Stimulated activated CD4-positive, alpha-beta T cell treated with anti-CD3 and anti-CD28 coated beads, Interleukin-12 subunit alpha, Interleukin-12 subunit beta, amount 100 ng/mL, for 48 hours (primary cell): ENCODE measurements around the gene CAMTA2.

Experiments
- DNase-seq, 3 donors: peaks; one replicate each; pipeline ENCODE4 v3.0.0-alpha.2; 2020; ENCODE audit warnings: low read depth in 2 of 3, low spot score in 1 of 3

Gene CAMTA2

DNA sequence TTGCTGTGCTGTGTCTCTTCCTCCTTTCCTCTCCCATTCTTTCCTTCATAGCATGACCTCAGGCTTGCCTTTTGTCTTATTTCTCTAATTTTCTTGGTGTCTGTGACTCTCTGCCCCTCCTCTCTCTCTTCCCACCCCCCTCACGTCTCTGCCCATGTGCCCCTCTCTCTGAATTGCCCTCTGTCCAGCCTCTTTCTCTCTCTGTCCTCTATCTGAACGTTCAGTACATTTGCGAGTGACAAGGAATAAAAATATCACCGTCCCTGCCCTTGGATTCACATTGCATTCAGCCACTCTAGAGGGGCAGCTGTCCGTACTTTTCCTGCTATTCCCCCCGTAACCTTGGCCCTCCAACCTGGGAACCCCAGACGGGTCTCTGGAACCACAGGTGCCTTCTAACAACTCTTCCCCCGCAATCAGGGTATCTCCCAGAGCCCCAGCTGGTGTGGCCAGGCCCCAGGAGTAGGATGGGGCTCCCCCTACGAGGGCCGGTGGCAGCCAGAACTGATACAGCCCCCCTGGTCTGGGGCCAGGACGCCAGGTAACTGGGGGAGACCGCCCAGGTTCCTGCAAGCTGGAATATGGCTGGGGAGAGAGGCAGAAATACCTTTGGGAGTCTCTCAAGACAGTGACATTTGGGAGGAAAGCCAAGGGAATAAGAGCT is 12.1 kb upstream of the CAMTA2 start:
- no peak for DNase-seq

DNA sequence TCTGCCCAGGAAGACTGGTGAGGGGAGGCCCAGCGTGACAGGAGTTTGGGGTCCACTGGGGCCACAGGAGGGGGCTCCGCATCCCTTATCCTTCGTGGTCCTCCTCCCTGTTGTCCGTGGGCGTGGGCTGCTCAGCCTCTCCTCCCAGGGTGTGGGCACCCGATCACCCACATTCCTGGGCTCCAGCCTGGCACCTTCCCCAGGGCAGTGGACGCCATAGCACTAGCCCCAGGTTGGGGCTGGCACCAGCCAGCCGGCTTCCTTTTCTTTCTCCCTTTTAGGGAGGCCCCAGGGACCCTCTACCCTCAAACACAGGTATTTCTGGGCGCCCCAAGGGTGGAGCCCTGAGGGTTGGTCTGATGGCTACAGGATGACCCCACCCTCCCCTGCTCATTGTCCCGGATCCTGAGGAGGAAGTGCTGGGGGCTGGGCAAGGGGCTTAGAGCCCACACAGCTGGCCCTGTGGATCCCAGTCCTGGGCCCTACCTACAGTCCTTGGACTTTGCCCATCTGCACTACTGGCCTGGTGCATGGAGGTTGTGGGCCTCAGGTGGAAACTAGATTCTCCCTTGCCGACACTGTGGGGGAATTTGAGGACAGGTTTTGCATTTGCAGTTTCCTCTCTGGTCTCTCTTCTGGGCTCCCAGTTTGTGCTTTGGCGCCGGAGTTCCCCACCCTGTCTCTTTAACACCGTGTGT is 11.4 kb upstream of the CAMTA2 start:
- no peak for DNase-seq

DNA sequence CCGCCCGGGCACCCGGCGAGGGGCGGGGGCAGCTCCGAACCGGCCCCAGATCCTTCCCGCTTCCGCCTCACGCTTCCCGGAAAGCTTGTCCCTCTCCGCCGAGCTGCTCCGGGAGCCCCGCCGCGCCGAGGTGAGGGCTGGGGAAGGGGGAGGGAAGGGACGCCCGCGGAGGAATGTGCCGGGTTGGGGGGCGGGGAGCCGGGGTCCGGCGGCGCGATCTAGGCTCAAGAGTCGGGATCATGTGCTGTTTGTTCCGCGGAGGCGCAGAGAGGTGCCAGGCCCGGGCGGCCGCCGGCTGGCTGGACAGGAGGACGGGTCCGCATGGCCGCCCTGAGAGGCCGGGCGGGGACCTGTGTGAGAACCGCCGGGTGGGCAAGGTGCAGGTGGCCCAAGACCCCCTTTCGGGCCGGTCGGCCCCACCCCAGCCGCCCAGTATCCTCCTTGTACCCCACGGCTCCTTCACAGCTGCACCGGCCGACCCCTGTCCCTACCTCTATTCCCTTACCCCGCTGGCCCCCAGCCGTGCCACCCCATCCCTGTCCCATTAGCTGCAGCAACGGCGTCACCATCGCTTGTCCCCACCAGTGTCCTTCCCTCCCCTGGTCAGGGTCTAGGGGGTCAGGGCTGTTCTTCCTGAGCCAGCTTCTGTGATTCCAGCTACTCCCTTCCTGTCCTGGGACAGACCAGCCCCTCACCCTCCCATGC is 10.7 kb upstream of the CAMTA2 start:
- no peak for DNase-seq

DNA sequence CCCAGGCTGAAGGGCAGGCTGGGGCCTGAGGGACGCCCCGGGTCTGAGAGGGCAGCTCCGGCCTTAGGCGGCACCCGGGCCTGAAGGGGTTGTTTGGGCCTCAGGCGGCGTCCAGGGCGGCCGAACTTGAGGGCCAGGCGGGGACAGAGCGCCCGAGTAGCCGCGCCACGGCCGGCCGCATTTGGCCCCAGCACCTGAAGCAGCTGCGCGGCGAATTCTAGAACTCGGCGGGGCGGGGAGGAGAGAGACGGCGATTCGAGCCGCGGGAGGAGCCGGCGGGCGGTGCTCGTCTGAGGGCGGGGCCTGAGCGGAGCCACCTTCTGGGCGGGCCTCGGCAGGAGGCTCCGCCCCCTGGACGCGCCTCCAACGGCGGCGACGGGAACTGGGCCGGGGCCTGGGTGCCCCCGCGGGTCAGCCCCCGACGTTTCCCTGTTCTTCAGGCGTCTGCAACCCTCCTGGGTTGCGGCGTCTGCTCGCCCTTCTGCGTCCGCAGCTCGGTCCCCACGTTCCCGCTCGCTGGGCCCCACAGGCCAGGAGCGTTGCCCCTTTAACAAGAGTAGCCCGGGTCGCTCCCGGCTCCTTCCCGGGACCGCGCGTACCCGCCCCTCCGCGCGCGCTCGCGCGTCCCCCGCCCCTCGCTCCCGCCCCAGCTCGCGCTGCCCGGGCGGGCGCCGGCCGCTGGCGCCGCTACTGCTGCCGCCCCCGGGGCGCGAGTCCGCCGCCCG is 10.0 kb upstream of the CAMTA2 start, which contains the start of the genes INCA1 and KIF1C:
Gene INCA1, minus strand, starts transcription at position 221 of the 725 bp plus-strand sequence. CDS start 3,085 bp downstream, outside the sequence.
Gene KIF1C, plus strand, starts transcription at position 649 of the 725 bp plus-strand sequence. CDS start 2,297 bp downstream, outside the sequence.
- DNase-seq: peak; percentile 77 to 88 (median 82)

DNA sequence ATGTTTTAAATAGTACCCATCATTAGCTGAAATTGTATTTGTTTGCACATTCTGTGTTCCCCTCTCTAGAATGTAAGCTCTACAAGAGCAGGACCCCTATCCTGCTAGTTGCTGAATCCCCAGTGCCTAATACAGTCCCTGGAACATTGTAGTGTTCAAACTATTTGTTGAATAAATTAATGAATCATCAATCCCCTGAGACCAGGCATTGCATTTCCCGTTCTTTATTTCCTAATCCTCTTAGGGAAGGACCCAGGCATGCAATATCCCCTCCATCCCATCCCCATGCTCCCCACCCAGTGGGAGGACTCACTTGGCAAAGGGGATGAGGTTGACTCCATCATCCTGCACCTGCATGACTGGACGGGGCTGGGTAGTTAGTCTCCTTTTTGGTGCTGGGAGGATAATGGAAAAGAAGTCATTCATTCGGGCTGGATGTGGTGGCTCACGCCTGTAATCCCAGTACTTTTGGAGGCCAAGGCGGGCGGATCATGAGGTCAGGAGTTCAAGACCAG is 6.7 kb upstream of the CAMTA2 start:
- no peak for DNase-seq

DNA sequence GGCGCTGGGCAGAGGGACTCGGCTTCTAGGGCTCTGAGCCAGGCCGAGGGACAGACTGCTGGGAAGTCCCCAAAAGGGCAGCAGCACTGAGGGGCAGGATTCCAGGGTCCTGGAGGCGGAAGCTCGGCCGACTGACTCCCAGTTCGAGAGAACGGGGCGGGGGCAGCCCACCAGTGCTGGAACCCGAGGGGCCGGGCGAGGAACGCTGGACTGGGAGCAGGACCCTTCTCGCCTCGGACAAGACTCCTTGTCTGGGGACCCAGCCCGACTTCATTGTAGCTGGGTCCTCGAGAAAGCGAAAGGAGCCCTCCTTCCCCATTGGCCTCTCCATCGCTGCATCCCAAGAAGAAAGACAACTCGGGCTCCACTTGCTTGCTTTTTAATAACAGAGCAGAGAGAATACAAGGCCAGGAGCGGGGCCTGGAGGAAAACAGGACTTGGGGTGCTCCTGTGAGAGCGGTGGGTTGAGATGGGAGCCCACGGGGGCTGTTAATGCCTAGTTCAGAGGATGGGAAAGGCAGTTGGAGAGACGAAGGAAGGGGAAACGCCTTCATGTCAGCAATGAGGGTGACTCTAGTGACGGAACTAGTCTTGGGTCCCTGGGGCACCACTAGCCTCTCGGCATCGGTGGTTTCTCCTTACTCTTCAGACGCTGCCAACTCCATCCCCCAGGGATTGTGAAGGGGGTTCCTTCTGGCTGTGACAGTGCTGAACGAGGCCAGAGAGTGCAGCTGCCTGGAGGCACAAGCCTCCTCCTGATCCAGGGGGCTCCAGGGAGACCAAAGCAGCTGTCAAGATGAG is 492 bp upstream of the CAMTA2 start:
- no peak for DNase-seq

DNA sequence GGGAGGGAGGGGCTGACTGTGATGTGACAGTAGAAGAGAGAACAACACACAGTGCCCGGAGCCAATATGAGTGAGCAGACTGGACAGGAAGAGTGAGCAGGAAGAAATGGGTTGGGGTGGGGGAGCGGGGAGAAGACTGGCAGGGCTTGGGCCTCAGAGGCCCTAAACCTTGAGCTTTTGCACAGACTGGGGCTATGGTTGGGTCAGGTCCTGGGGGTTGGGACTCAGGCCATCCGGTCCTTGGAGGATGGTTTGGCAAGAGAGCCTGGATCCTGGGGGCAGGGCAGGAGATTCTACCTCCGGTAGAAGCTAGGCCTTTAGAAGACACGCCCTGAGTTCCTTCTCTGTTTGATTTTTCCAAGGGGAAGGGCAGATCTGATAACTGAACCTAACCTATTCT is 1.1 kb downstream of the CAMTA2 start:
- DNase-seq: no peak

DNA sequence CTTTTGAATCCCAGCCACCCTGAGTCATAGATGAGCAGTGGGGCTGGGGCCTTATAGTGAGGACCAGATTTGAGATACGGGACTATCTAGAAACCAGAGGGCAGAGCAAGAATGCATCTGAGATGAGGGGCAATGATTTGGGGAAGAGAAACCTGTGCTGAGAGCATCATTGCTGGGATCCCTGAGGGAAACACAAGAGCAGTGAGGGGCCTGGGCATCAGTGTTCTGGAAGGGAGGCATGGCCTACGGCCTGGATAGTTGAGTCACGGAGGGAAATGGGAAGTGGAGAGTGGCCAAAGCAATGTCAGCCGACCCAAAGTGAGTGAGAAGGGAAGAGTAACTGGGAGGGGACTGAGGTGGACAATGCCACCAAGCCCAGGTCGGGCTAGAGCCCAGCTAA is 5.2 kb downstream of the CAMTA2 start:
- DNase-seq: no peak

DNA sequence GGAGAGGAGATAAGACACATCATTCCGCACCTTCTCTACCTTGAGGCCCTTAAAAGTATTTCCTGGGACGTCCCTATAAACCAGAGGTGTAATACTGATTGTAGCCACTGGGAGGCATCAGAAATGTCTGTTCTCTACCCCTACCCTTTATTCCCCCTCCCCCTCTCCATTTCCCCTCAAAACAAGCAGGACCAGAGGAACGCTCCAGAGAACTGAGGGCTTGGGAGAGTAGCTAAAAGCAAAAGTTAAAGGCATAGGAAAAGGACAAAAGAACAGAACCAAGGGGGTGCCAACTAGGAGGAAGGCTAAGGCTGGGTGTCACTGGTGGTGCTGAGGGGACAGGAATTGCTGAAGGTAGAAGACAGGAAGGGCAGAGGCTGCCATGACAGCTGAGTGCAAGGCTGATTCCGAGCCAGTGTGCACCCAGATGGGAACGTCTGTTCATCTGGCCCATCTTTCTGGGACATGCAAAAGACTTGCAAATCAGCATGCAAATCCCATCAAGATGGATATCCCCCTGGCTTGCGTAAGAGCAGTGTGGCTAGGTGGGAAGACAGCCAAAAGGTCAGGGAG is 6.7 kb downstream of the CAMTA2 start:
- peak in 1 of 3 donors; percentile 81 for DNase-seq

DNA sequence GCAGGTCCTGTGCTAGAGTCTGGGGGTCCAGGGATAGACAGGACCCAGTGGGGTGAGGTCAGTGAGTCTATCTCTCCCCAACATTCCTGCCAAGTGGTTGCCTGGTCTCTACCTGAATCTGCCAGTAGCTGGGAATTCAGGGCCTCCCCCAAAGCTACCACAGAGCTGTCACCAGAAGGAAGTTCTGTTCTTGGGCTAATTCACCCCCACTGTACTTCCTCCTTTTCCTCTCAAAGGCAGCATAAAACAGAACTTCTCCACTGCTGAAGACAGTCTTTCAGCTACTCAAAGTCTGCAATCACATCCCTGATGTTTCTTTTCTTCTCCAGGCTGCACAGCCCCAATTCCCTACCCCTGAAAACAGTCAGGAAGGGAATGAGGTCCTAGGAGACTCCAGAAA is 8.7 kb downstream of the CAMTA2 start:
- no peak for DNase-seq

DNA sequence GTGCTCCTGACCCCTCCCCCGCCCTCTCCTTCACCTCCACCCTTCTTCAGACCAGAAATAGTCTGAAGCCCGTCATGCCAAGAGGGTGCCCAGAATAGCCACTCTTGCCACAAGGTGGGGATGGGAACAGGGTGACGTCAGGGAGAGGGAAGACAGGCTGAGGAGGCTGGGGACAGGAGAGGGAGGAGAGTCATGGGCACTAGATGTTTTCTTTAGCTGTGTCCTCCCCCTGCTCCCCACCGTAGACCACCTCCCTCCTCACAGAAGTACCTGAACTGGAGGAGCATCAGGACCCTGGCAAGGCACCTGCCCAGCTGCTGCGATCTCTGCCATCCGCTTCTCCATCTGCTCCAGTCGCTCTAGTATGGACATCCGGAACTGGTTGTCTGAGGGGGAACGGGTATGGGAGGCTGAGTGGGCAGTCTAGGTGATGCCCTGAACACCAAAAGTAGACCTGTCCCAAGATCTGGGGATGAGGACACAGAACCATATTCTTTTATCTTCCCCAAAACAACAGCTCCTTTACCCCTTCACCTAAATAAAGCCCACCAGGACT is 13.3 kb downstream of the CAMTA2 start:
- no peak for DNase-seq

DNA sequence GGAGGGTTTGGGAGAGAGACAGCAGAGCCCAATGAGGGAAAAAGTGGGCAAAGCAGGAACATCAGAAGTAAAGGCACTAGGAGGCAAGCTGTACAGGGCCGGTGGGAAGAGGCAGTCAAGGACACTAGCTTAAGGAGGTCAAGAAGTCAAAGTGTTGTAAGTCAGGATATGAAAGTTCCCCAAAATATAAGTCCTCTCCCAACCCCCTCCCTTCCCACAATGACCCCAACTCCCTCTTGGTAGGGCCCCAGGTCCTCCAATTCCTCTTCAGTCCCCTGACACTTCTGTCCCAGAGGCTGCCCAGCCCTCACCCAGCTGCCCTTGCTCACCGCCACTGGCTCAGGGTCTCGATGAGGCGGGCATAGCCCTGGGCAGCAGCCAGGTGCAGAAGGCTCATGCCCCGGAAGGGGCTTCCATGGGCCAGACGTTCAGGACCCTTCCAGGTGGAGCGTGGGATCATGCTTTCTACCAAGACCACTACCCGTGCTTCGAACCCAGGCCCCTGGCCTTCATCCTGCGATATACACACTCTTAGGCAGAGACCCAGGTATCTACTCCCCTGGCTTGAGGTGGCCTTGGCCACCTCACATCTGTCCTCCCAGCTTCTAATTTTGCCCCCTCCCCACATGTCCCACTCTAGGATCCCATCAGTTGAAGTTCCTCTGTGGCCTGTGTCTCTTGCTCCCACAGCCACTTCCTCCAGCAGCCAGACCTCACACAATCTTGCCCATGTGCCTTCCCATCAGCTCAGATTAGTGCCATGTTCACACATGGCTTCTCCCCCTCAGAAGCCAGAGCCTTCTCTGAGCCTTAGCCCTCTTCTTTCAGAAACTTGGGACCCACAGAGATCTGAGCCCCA is 14.0 kb downstream of the CAMTA2 start:
- DNase-seq: no peak

DNA sequence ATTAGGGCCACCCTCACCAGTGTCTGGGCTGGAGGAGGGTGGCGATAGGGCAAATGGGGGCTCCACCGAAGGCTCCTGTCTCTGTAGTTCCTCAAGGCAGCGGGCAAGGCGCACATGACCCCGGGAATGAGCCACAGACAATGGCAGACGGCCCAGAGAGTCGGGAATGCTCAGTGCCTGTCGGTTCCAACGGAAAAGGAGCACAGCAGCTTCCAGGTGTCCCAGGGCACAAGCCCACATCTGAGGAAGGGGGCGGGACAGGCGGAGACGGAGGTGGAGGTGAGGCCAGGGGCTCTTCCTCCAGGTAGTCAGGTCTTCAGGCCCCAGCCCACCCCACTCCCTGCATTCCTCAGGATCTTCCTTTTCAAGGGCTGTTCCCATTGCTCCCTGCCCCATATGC is 14.7 kb downstream of the CAMTA2 start:
- DNase-seq: no peak

DNA sequence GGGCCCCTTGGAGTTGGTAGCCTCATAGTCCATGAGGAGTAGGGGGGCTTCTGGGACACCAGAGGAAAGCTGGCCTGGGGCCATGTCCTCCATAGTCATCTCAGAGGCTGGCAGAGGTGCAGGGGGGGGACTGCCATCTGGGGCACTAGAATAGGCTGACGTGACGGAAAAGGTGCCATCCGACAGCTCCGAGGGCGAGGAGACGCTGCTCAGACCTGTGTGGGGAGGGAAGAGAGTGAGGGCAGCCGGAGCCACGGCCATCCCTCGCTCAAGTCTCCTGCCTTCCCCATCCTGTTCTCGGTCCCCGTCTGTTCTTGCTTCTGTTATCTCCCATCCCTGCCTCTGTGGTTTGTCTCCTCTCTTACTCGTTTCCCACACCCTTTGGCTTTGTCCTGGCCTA is 15.2 kb downstream of the CAMTA2 start:
- DNase-seq: no peak

DNA sequence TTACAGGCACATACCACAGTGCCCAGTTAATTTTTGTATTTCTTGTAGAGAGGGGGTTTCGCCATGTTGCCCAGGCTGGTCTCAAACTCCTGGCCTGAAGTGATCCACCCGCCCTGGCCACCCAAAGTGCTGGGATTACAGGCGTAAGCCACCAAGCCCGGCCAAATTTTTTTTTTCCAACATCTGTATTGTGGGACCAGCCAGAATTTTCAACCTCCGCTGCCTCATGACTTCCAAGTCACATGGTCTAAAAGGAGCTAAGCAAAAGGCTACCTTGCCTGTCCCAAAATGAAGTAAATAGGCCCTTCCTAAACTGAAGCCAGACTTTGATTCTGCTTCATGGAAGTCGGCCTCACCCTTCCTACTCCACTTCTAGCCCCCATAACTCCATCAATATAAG is 15.6 kb downstream of the CAMTA2 start:
- DNase-seq: no peak

DNA sequence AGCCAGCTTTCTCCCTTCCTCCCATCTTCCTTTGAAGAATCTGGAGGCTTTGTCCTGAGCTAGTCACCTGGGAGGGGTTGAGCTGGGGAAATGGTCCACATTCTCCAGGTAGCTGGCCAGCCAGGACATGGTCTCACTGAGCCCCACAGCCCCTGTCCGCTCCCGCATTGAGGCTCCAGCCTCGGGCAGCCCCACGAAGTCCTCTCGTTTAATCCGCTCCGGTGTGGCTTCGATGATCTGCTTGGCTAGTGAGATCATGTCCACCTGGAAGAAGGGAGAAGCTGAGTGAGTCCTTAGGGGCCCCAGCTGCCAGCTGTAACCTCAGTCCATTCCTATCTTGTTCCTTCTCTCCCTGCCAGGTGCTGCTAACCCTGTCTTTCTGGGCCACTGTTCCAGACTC is 17.2 kb downstream of the CAMTA2 start:
- no peak for DNase-seq

DNA sequence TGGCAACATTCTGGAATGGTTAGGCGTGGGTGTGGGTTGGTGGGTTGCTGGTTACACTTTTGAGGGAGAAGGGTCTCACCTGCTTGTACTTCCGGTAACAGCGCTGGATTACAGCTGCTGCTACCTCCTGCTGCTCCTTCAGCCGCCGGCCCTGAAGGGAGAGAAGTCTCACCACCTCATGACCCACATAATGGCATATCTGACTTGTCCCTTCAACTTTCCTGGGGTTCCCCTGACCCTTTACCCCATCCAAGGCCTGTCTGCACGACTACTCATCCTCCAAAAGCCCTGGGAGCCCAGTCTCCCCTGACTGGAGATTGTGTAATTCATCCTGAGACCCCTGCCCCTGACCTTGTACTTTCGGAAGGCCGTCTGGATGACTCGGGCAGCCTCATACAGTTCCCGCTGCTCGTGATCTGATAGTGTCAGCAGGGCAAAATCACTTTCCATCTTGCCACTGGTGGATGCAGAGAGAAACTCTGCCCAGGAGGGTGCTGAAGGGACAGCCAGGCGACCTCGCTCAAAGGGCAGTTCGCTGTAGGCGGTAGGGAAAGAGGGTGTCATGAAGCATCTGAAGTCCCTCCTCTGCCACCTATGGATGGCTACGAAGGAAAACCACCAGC is 17.8 kb downstream of the CAMTA2 start:
- peak in 2 of 3 donors; percentile 28 to 42 for DNase-seq

DNA sequence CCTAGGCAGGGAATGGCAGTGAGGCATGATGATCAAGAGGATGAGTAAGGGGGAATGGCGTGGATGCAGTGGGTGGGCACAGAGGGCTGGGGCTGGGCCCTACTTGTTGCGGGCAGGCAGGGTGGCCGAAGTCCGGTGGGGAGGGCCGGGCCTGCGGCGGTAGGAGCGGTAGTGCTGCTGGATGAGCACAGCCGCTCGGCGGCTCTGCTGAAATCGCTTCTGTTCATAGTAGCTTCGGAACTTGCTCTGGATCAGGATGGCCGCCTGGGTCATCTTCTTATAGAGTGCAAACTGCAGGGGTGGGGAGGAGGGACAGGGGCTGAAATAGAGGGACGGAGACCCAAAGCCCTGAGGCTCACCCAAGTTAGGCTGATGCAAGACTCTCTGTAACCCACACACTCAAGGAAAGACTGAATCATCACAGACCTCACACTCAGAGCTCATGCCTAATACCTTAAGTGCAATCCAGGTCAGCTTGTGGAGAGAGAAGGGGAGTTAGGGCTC is 18.4 kb downstream of the CAMTA2 start:
- peak; percentile 43 to 67 (median 45) for DNase-seq
